OCI-LY1 (cell line): Measurements from ENCODE around the gene BRPF1.

ENCODE experiments used
- H2AFZ ChIP-seq: fragments of 200-600 bp; sonication (generic), shearing (Covaris generic); 2 replicates; pipeline ENCODE4 v1.6.0; 2014; ENCODE audit warnings: antibody characterized with exemption, mild to moderate bottlenecking, low read length
- H3F3A ChIP-seq: fragments of 200-600 bp; sonication (generic), shearing (Covaris generic); 2 replicates; pipeline ENCODE4 v1.6.0; 2014; ENCODE audit warnings: mild to moderate bottlenecking, antibody characterized with exemption, low read length, moderate library complexity; ENCODE audit not compliant: insufficient read depth
- H3K27ac ChIP-seq: fragments of 200-600 bp; sonication (generic); 2 replicates; pipeline ENCODE4 v1.5.1; 2014; ENCODE audit warnings: low read length, mixed run types, mild to moderate bottlenecking, low read depth; ENCODE audit not compliant: poor library complexity, severe bottlenecking
- H3K27me3 ChIP-seq: fragments of 200-600 bp; sonication (generic); 2 replicates; pipeline ENCODE4 v1.6.0; 2014; ENCODE audit warnings: antibody characterized with exemption, mild to moderate bottlenecking, low read length, moderate library complexity; ENCODE audit not compliant: insufficient read depth
- H3K36me3 ChIP-seq: fragments of 200-600 bp; sonication (generic); 2 replicates; pipeline ENCODE4 v1.6.1; 2014; ENCODE audit warnings: mild to moderate bottlenecking, antibody characterized with exemption, low read length, moderate library complexity, mixed read lengths; ENCODE audit not compliant: insufficient read depth
- H3K4me1 ChIP-seq: fragments of 200-600 bp; sonication (generic); 2 replicates; pipeline ENCODE4 v1.5.1; 2014; ENCODE audit warnings: mild to moderate bottlenecking, low read length, moderate library complexity; ENCODE audit not compliant: insufficient read depth, severe bottlenecking
- H3K4me2 ChIP-seq: fragments of 200-600 bp; sonication (generic), shearing (Covaris generic); 2 replicates; pipeline ENCODE4 v1.6.1; 2014; ENCODE audit warnings: low read length
- H3K4me3 ChIP-seq: fragments of 200-600 bp; sonication (generic); 2 replicates; pipeline ENCODE4 v1.5.1; 2014; ENCODE audit warnings: low read length, low read depth, mild to moderate bottlenecking, mixed read lengths; ENCODE audit not compliant: poor library complexity, severe bottlenecking
- H3K79me2 ChIP-seq: fragments of 200-600 bp; shearing (Covaris generic); 2 replicates; pipeline ENCODE4 v1.6.1; 2016; ENCODE audit warnings: mixed run types, low read length, mixed read lengths; ENCODE audit not compliant: insufficient read depth
- H3K9ac ChIP-seq: fragments of 200-600 bp; sonication (generic), shearing (Covaris generic); 2 replicates; pipeline ENCODE4 v1.6.1; 2014; ENCODE audit warnings: mild to moderate bottlenecking, low read length, mixed read lengths
- H3K9me2 ChIP-seq: fragments of 200-600 bp; sonication (generic), shearing (Covaris generic); 2 replicates; pipeline ENCODE4 v1.6.1; 2014; ENCODE audit warnings: low read depth, mild to moderate bottlenecking, low read length, mixed read lengths
- H3K9me3 ChIP-seq: fragments of 200-600 bp; shearing (Covaris generic); 2 replicates; pipeline ENCODE4 v1.6.1; 2014; ENCODE audit warnings: low read length, mixed read lengths
- H4K20me1 ChIP-seq: fragments of 200-600 bp; sonication (generic), shearing (Covaris generic); 2 replicates; pipeline ENCODE4 v1.6.0; 2016; ENCODE audit warnings: mild to moderate bottlenecking, low read length; ENCODE audit not compliant: insufficient read depth
- CTCF ChIP-seq: fragments of 200-600 bp; sonication (generic), shearing (Covaris generic); IDR thresholded peaks from 2 replicates; pipeline ENCODE4 v1.5.1; 2017; ENCODE audit warnings: mild to moderate bottlenecking, antibody characterized with exemption, low read length, moderate library complexity, mixed read lengths
- EZH2 ChIP-seq: fragments of 200-600 bp; sonication (generic), shearing (Covaris generic); IDR thresholded peaks from 2 replicates; pipeline ENCODE4 v1.8.0; 2017; ENCODE audit warnings: borderline replicate concordance, mixed run types, mild to moderate bottlenecking, antibody characterized with exemption, low read length, moderate library complexity, mixed read lengths

The BRPF1 gene

GRCh38 chr3:9736831-9737230 lies 5.3 kb downstream of the BRPF1 start:
- Histone ChIP-seq H3K9ac (no peak overlapping the region), H3K4me1 (peaks cover 15% of the 10 kb centered on the region), H3K4me2 (no peak overlapping the region), H3K79me2 (peaks cover 19% of the 10 kb centered on the region), H3K9me2 (no peaks in the 10 kb centered on the region), H3K9me3 (no peaks in the 10 kb centered on the region), H3K4me3 (no peak overlapping the region), H3F3A (no peaks in the 10 kb centered on the region), H3K27ac (no peak overlapping the region), H2AFZ (no peak overlapping the region), H4K20me1 (no peaks in the 10 kb centered on the region), H3K36me3 (peaks cover 84% of the 10 kb centered on the region), H3K27me3 (no peaks in the 10 kb centered on the region)
- no peak for TF ChIP-seq CTCF
- no peak for TF ChIP-seq EZH2

GRCh38 chr3:9739181-9739580 lies 7.6 kb downstream of the BRPF1 start:
- Histone ChIP-seq H3K4me2 (no peak overlapping the region), H3K27me3 (no peaks in the 10 kb centered on the region), H3K27ac (no peak overlapping the region), H3K79me2 (no peaks in the 10 kb centered on the region), H3K9me3 (no peaks in the 10 kb centered on the region), H3F3A (no peaks in the 10 kb centered on the region), H2AFZ (no peak overlapping the region), H4K20me1 (no peaks in the 10 kb centered on the region), H3K9me2 (no peaks in the 10 kb centered on the region), H3K9ac (no peak overlapping the region), H3K4me3 (no peak overlapping the region), H3K4me1 (no peaks in the 10 kb centered on the region), H3K36me3 (peaks cover 96% of the 10 kb centered on the region)
- TF ChIP-seq EZH2 = no peak
- no peak for TF ChIP-seq CTCF

- no peak overlapping the region for H3K4me2 ChIP-seq
Observed at GRCh38 chr3:9742560-9742959, 11.0 kb downstream of the BRPF1 start.

More at GRCh38 chr3:9742560-9742959, 11.0 kb downstream of the BRPF1 start:
- TF ChIP-seq EZH2 (no peak), CTCF (no peak)
- Histone ChIP-seq H3F3A (0 out of 2 replicates have a peak, but pooled peaks cover 3% of the 10 kb centered on the region), H3K27me3 (no peaks in the 10 kb centered on the region), H2AFZ (no peak overlapping the region), H3K9me2 (no peaks in the 10 kb centered on the region), H3K9ac (no peak overlapping the region), H3K4me1 (no peaks in the 10 kb centered on the region), H3K27ac (no peak overlapping the region), H4K20me1 (no peaks in the 10 kb centered on the region), H3K36me3 (peaks cover 100% of the 10 kb centered on the region), H3K9me3 (no peaks in the 10 kb centered on the region), H3K4me3 (no peak overlapping the region), H3K79me2 (no peaks in the 10 kb centered on the region)
